ENCODE data around the gene FKBP10. TPM values are rescaled to one million over a fixed set of nuclear protein-coding genes. Genes with fewer than 3 reads are reported as not detected.

Gene FKBP10
- total and polyA plus RNA-seq, 2 donors (not counting 3 experiments of a cell fraction or from before 2014, with no cell fraction given): 168 to 377 TPM

- Histone ChIP-seq H4K20me1 (replicated peaks; ENCODE audit: control insufficient read depth, extremely low read depth, insufficient read depth, low read length) (no peaks in the 10 kb centered on the region), H3K4me2 (ENCODE audit: insufficient read depth, low read length) (peak overlapping the region; percentile 87), H3K9ac (replicated peaks; ENCODE audit: extremely low read depth, insufficient read depth, low read length) (peak overlapping the region; percentile 34), H3K27ac (ENCODE audit: insufficient read depth, low read depth, low read length) (no peak overlapping the region), H3K4me3 (replicated peaks in 1 of 3; ENCODE audit: insufficient read depth in 1 of 3, low read depth in 1 of 3, low read length in 3 of 3) (peak overlapping the region; percentile 62 to 80 (median 71)), H3K9me3 (replicated peaks; ENCODE audit: control insufficient read depth, insufficient read depth, low read length) (no peaks in the 10 kb centered on the region), H2AFZ (ENCODE audit: low read depth, low read length) (peak overlapping the region; percentile 100), H3K9me1 (replicated peaks; ENCODE audit: control insufficient read depth, extremely low read depth, insufficient read depth, low read length) (no peaks in the 10 kb centered on the region), H3K27me3 (ENCODE audit: control insufficient read depth in 2 of 2, insufficient read depth in 2 of 2, low read length in 2 of 2) (no peaks in the 10 kb centered on the region), H3K4me1 (ENCODE audit: control insufficient read depth, extremely low read depth, insufficient read depth, low read length) (peaks cover 5% of the 10 kb centered on the region), H3K79me2 (ENCODE audit: control insufficient read depth, insufficient read depth, low read length) (peaks cover 3% of the 10 kb centered on the region), H3K36me3 (ENCODE audit: control insufficient read depth in 2 of 2, extremely low read depth in 1 of 2, insufficient read depth in 2 of 2, low read length in 2 of 2) (peaks cover 0 to 5% of the 10 kb centered on the region in 2 experiments)
- DNase-seq (ENCODE audit: low read depth, low spot score) (no peak), FAIRE-seq (peak; percentile 59)
- intact Hi-C loops (cut with micrococcal nuclease) (no loop called here), dilution Hi-C loops (cut with MboI; ENCODE audit: extremely low pct_ligation_motif_present, low sequenced_read_pairs) (no loop called here)
- TF ChIP-seq EZH2 (IDR thresholded peaks at IDR 0.05; ENCODE audit: borderline replicate concordance, low read depth, low read length, severe bottlenecking) (no peak), POLR2A (IDR thresholded peaks at IDR 0.05; ENCODE audit: low read depth, low read length) (no peak), MYC (IDR thresholded peaks at IDR 0.05; ENCODE audit: low read depth, low read length) (no peak), FOS (IDR thresholded peaks at IDR 0.05; ENCODE audit: borderline replicate concordance, insufficient read depth, low read length) (no peak), GATA2 (IDR thresholded peaks at IDR 0.05; ENCODE audit: insufficient read depth, insufficient read length, low read depth, low read length) (no peak), MAX (IDR thresholded peaks at IDR 0.05; ENCODE audit: insufficient read depth, insufficient read length) (no peak), CTCF (IDR thresholded peaks at IDR 0.05; ENCODE audit: extremely low read depth in 1 of 2, insufficient read depth in 1 of 2, low read depth in 1 of 2, low read length in 2 of 2) (no peak), POLR2AphosphoS5 (IDR thresholded peaks at IDR 0.05; ENCODE audit: insufficient read depth, low read depth, low read length) (no peak), JUN (IDR thresholded peaks at IDR 0.05; ENCODE audit: borderline replicate concordance, insufficient read depth, insufficient read length, low read depth) (no peak)
- POLR2A ChIA-PET: interaction anchor here (0.7 kb wide), 1 partner anchor 114 kb away, joined by 3 read pairs; no protein-coding TSS in a partner anchor
- BruUV-seq (replicated peaks): no TSS peak
- CTCF ChIA-PET: no interaction called here
Measured at GRCh38 chr17:41836550-41837196, 23.9 kb downstream of the FKBP10 start.
